K562 (cell line): ENCODE results near the gene ZNF432. TPM values are rescaled to one million over a fixed set of nuclear protein-coding genes. Genes with fewer than 3 reads are reported as not detected.

Experiments
- CTCF ChIP-seq, 3 experiments: IDR thresholded peaks in 2 of 3; conservative IDR thresholded peaks in 1 of 3; 2 replicates each; pipeline ENCODE4 v1.5.1; 2011 to 2012; ENCODE audit warnings: low read length in 3 of 3, mild to moderate bottlenecking in 3 of 3, control low read depth in 2 of 3, improper control_type of control experiment in 1 of 3, inconsistent platforms in 1 of 3, low read depth in 1 of 3, mixed read lengths in 1 of 3, moderate library complexity in 1 of 3; ENCODE audit not compliant: insufficient read depth in 2 of 3
- HIVEP1 ChIP-seq: fragments of 250-450 bp; sonication (Bioruptor Pico); IDR thresholded peaks from 2 replicates; pipeline ENCODE4 v1.4.0; 2020; ENCODE audit warnings: mild to moderate bottlenecking
- NCOA6 ChIP-seq: fragments of 450-650 bp; IDR thresholded peaks from 2 replicates; pipeline ENCODE4 v1.6.1; 2017; ENCODE audit warnings: mild to moderate bottlenecking
- NFXL1 ChIP-seq: fragments of 450-650 bp; formaldehyde crosslinking; IDR thresholded peaks from 2 replicates; pipeline ENCODE4 v1.4.0; 2021; ENCODE audit warnings: mild to moderate bottlenecking
- RAD21 ChIP-seq, 2 experiments: fragments of 250-450 bp in 1 of 2; fragments of 450-650 bp in 1 of 2; sonication (Bioruptor Pico) in 1 of 2; formaldehyde crosslinking in 1 of 2; IDR thresholded peaks in 1 of 2; conservative IDR thresholded peaks in 1 of 2; 2 replicates each; pipeline versions ENCODE4 v1.4.0 to v1.8.0; 2020 to 2022; ENCODE audit warnings: mild to moderate bottlenecking in 2 of 2, moderate library complexity in 1 of 2
- REST ChIP-seq, 2 experiments: fragments of 450-650 bp; formaldehyde crosslinking in 1 of 2; IDR thresholded peaks; 2 replicates each; pipeline versions ENCODE4 v1.4.0 to v1.6.1; 2014 to 2020; ENCODE audit warnings: mild to moderate bottlenecking in 2 of 2, borderline replicate concordance in 1 of 2, low read depth in 1 of 2
- VEZF1 ChIP-seq: fragments of 200-800 bp; sonication (Bioruptor generic); IDR thresholded peaks from 2 replicates; pipeline ENCODE4 v1.6.1; 2017; ENCODE audit warnings: missing genetic modification characterization, missing compliant biosample characterization
- ZNF175 ChIP-seq: fragments of 200-800 bp; sonication (Bioruptor generic); IDR thresholded peaks from 2 replicates; pipeline ENCODE4 v1.6.1; 2016; ENCODE audit warnings: low read depth, mild to moderate bottlenecking, missing genetic modification characterization, missing compliant biosample characterization
- ZNF197 ChIP-seq: fragments of 200-800 bp; sonication (Bioruptor generic); IDR thresholded peaks from 2 replicates; pipeline ENCODE4 v1.6.1; 2016; ENCODE audit warnings: low read depth, missing genetic modification characterization, missing compliant biosample characterization
- ZNF507 ChIP-seq: conservative IDR thresholded peaks from 2 replicates; pipeline ENCODE4 v1.6.1; 2017; ENCODE audit warnings: missing genetic modification characterization, missing compliant biosample characterization
- polyA plus RNA-seq, 8 experiments: library from polyadenylated mRNA; depleted of rRNA in 4 of 8; stranded (reverse) in 5 of 8; unstranded in 3 of 8; fragments of >200 nt; fragmentation: Nextera tagmentation in 2 of 8; fragmentation: Illumina TruSeq in 1 of 8; extraction: Ambion mirVana in 2 of 8; extraction: Trizol in 1 of 8; gene quantifications; 2 replicates each; pipeline versions ENCODE4 v1.2.1 to v1.2.3, GENCODE V29; 2011 to 2014; ENCODE audit warnings: inconsistent platforms in 1 of 8, missing spikeins in 1 of 8
- total RNA-seq, 7 experiments: library from RNA; depleted of rRNA in 6 of 7; stranded (reverse); fragments of >200 nt in 6 of 7; fragmentation: Illumina TruSeq in 2 of 7; extraction: Trizol in 2 of 7; gene quantifications; 2 replicates each; pipeline versions ENCODE4 v1.2.1 to v1.2.3, GENCODE V29; 2011 to 2021; ENCODE audit warnings: low replicate concordance in 1 of 7
- TF ChIP-seq, protein P1 (sequence below): fragments of 450-650 bp; IDR thresholded peaks from 2 replicates; pipeline ENCODE4 v1.6.1; 2016; ENCODE audit warnings: antibody characterized with exemption

ZNF432 gene
- total and polyA plus RNA-seq, 9 of the 15 experiments (the other 6 are each of a cell fraction or from before 2014, with no cell fraction given): 2.6 to 6.8 (median 4.0) TPM

DNA sequence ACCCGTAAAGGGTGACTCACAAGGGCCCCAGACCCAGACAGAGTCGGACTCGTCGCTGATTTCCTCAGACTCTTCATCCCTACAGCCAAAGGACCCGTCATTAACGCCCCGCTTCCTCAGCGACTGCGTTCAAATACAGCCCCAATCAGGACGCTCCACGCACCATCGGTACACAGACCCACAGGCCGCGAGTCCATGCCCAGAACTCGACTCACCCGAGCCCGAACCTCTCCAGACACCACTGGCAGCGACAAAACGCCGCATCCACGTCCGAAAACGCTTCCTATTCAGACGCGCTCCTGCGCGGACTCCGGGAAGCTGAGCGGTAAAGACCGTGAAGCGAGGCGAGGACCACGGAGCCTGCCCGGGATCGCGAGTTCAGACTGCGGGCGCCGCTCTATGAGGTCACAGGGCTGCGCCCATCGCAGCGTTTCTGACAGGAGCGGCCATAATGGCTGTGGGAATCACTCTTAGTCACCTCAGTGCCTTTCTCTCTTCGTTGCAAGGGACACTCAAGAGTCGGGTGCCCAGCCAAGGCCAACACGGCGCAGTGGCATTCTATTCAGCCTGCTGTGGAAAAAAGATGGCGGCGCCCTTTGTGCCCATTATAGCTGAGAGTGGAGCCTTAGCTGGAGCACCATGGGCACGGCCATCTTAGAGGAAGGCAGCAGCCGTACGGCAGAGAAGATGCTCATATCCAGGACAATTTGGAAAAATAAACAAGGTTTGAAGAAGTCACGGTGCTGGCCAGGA lies 20.4 kb downstream of the ZNF432 start, which contains the start of gene ZNF614 (continued):
- TF ChIP-seq REST (IDR thresholded peaks at IDR 0.05; ENCODE audit: borderline replicate concordance) (no peak), REST (CRISPR knock-in tag; IDR thresholded peaks at IDR 0.05; ENCODE audit: low read depth) (no peak), VEZF1 (CRISPR knock-in tag) (peak; percentile 55; the same call in 1 of the 2 replicates), ZNF507 (tag) (no peak), NCOA6 (no peak), RAD21 (CRISPR knock-in tag; conservative IDR thresholded peaks at IDR 0.05 in 1 of 2, IDR thresholded peaks at IDR 0.05 in 1 of 2) (no peak), NFXL1 (CRISPR knock-in tag) (no peak), ZNF197 (CRISPR knock-in tag) (peak; percentile 88), HIVEP1 (CRISPR knock-in tag) (no peak), CTCF (IDR thresholded peaks at IDR 0.05 in 2 of 3, conservative IDR thresholded peaks at IDR 0.05 in 1 of 3; ENCODE audit: insufficient read depth in 2 of 3, low read depth in 1 of 3, low read length in 3 of 3) (no peak), ZNF175 (CRISPR knock-in tag) (peak; percentile 74; the same call in 1 of the 2 replicates)
- TF ChIP-seq, protein P1, sequence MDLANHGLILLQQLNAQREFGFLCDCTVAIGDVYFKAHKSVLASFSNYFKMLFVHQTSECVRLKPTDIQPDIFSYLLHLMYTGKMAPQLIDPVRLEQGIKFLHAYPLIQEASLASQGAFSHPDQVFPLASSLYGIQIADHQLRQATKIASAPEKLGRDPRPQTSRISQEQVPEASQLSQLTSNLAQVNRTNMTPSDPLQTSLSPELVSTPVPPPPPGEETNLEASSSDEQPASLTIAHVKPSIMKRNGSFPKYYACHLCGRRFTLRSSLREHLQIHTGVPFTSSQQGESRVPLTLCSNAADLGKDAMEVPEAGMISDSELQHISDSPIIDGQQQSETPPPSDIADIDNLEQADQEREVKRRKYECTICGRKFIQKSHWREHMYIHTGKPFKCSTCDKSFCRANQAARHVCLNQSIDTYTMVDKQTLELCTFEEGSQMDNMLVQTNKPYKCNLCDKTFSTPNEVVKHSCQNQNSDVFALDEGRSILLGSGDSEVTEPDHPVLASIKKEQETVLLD: peak; percentile 57; the same call in 1 of the 2 replicates
